ENCODE results near the gene OST4. TPM values are rescaled to one million over a fixed set of nuclear protein-coding genes. Genes with fewer than 3 reads are reported as not detected.
A peak's percentile ranks its signal among the peaks of the same experiment; 100 is the strongest.

The OST4 gene
- total and polyA plus RNA-seq, 7 donors = 244 to 688 (median 413) TPM

DNA sequence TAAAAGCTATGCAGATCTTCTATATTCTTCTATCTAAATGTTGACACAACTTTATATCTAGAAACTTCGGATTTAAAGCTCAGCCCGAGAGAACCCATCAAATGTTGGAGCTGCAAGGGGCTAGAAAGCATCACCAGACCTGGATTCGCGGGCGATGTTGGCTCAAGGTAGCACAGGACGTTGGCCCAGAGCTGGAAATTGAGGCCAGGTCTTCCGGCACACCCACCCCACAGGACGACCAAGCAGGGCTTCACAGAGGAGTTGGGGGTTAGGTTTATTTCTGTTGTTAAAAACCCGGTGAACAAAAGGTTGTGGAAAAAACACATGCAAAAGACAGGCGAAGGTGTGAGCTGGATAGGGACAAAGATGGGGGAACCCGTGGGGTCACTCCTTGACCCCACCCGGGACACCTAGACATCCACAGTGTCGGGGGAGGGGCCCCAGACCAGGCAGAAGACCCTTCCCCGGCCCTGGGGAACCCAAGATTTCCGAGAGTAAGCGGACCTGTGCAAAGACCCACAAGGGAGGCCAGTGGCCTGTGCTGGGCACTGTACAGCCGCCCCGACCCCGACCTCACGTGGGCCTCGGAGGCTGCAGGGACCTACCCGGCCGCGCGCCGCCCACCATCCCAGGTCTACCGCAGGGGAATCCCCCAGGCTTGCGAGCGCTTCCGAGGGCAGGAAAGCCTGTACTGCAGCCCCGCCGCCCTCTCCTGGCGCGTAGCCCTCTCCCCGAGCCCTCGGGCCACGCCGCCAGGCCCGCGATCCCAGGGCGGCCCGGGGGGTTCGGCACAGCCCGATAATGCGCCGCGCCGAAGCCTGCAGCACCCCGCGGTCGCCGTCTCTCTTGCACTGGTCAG, 21.8 kb downstream of the OST4 start:
- intact Hi-C loops (cut with DNase I) = loop anchor here (1.0 to 5.0 kb wide), 4 partner anchors 17 to 83 kb away; partner anchors contain the start of genes KHK, PREB and TMEM214

DNA sequence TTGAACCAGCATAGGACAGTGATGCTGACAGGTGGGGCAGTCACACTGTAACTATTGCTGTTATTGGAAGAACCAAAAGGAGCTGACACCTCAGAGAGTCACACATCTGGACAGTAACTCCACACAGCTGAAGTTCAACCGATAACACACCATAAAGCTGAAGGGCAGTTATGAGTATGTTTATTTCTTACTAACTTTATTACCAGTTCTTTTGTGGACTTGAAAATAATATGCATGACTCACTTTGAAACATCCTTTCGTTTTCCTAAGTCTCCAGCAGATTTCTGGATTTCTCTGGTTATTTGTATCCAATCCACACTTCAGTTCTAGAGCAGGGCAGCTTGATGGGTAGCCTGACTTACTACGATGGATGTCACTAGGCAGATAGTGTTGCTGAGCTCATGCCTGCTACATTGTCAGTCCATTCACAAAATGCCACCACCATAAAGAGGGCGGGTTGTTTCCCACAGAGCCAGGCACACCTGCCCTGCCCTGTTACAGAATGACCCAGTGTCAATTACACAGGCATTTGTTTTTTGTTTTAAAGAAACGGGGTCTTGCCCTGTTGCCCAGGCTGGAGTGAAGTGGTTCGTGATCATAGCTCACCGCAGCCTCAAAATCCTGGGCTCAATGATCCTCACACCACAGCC, 28.3 kb downstream of the OST4 start:
- TF ChIP-seq, protein P1, sequence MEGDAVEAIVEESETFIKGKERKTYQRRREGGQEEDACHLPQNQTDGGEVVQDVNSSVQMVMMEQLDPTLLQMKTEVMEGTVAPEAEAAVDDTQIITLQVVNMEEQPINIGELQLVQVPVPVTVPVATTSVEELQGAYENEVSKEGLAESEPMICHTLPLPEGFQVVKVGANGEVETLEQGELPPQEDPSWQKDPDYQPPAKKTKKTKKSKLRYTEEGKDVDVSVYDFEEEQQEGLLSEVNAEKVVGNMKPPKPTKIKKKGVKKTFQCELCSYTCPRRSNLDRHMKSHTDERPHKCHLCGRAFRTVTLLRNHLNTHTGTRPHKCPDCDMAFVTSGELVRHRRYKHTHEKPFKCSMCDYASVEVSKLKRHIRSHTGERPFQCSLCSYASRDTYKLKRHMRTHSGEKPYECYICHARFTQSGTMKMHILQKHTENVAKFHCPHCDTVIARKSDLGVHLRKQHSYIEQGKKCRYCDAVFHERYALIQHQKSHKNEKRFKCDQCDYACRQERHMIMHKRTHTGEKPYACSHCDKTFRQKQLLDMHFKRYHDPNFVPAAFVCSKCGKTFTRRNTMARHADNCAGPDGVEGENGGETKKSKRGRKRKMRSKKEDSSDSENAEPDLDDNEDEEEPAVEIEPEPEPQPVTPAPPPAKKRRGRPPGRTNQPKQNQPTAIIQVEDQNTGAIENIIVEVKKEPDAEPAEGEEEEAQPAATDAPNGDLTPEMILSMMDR (IDR thresholded peaks at IDR 0.05) = no peak
- TF ChIP-seq POLR2AphosphoS5 (IDR thresholded peaks at IDR 0.05) (no peak), EP300 (IDR thresholded peaks at IDR 0.05) (no peak), POLR2A (IDR thresholded peaks at IDR 0.05) (no peak)
- no peak for DNase-seq
- no peaks in the 10 kb centered on the region for H3K9me3 ChIP-seq
- WGBS, 2 donors = 33 to 72% methylated on average over 7 of the region's 7 CpGs
- H3K4me1 ChIP-seq = peaks cover 0 to 19% (median 10%) of the 10 kb centered on the region in 4 donors
- no peaks in the 10 kb centered on the region for H3K27me3 ChIP-seq
- H3K27ac ChIP-seq = no peak overlapping the region
- no peak overlapping the region for H3K4me3 ChIP-seq
- peaks cover 14 to 33% (median 29%) of the 10 kb centered on the region in 4 donors for H3K36me3 ChIP-seq
- intact Hi-C loops (cut with DNase I) = no loop called here

More for the DNA sequence above, 21.8 kb downstream of the OST4 start:
- WGBS, 2 donors = 4 to 9% methylated on average over 52 of the region's 52 CpGs
- Histone ChIP-seq H3K9me3 (no peaks in the 10 kb centered on the region), H3K27ac (peak overlapping the region; percentile 90 to 96 (median 92)), H3K4me1 (peaks cover 0 to 26% (median 17%) of the 10 kb centered on the region in 4 donors), H3K27me3 (no peaks in the 10 kb centered on the region), H3K4me3 (peak overlapping the region; percentile 77 to 91 (median 84)), H3K36me3 (peaks cover 0 to 16% (median 2%) of the 10 kb centered on the region in 4 donors)
- TF ChIP-seq POLR2A (IDR thresholded peaks at IDR 0.05) (no peak), POLR2AphosphoS5 (IDR thresholded peaks at IDR 0.05) (no peak)
- TF ChIP-seq, protein P1 (IDR thresholded peaks at IDR 0.05) = no peak
- DNase-seq = peak; percentile 78

DNA sequence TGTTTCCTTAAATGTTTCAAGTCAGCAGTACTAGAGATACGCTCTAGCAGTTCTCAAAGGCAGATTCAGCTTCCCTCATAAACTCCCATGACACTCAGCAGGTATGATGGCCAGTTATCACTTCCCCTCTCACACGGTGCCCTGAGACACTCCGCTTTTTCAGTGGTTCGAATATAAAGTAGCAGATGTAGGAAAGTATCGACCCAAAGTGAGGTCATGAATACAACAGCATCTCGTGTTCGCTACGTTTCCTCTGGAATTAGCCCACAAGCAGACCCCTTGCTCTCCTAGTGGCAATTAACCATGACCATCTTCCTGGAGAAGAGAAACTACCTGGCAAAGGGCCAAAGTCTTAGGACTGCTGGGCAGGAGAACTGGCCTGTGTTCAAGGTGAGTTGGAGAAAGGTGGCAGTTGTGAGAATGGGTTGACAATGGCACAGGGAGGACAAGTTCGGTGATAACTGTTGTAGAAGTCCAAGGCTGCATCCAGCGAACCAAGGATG, 29.2 kb downstream of the OST4 start:
- Histone ChIP-seq H3K4me3 (no peak overlapping the region), H3K36me3 (peaks cover 23 to 42% (median 38%) of the 10 kb centered on the region in 4 donors), H3K4me1 (peaks cover 0 to 19% (median 10%) of the 10 kb centered on the region in 4 donors), H3K27me3 (no peaks in the 10 kb centered on the region), H3K27ac (peak overlapping the region in 2 of 4 donors; percentile 37 to 46), H3K9me3 (no peaks in the 10 kb centered on the region)
- no peak for DNase-seq
- intact Hi-C loops (cut with DNase I) = no loop called here
- 72 to 87% methylated on average over 10 of the region's 10 CpGs for WGBS, 2 donors
- TF ChIP-seq POLR2AphosphoS5 (IDR thresholded peaks at IDR 0.05) (no peak), POLR2A (IDR thresholded peaks at IDR 0.05) (no peak), EP300 (IDR thresholded peaks at IDR 0.05) (no peak)
- TF ChIP-seq, protein P1 (IDR thresholded peaks at IDR 0.05) = no peak

DNA sequence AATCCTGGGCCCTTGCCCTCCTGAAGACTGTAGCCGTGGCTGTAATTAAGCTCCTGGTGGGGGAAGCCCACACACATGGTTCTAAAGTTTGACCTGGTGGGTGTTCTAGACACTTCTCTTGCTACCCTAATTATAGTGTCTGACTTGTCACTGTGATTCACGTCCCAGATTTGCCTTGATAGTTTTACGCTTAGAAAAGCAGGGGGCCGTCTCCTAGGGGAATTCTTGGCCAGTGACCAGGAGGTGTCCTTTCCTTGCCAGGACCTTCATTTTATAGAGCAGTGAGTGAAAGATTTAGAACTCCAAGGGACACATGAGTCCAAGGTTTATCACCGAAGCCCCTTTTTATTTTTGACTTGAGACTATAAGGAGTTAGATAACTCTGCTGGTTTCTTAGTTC, 29.7 kb downstream of the OST4 start:
- Histone ChIP-seq H3K4me1 (peaks cover 0 to 19% (median 10%) of the 10 kb centered on the region in 4 donors), H3K9me3 (no peaks in the 10 kb centered on the region), H3K36me3 (peaks cover 28 to 47% (median 43%) of the 10 kb centered on the region in 4 donors), H3K27ac (peak overlapping the region in 3 of 4 donors; percentile 0 to 46 (median 37)), H3K4me3 (no peak overlapping the region), H3K27me3 (no peaks in the 10 kb centered on the region)
- WGBS, 2 donors = 59 to 81% methylated on average over 5 of the region's 5 CpGs
- DNase-seq = no peak
- TF ChIP-seq, protein P1 (IDR thresholded peaks at IDR 0.05) = no peak
- TF ChIP-seq POLR2AphosphoS5 (IDR thresholded peaks at IDR 0.05) (no peak), EP300 (IDR thresholded peaks at IDR 0.05) (no peak), POLR2A (IDR thresholded peaks at IDR 0.05) (no peak)
- intact Hi-C loops (cut with DNase I) = no loop called here

Data from sigmoid colon (tissue), 7 donors.